HG03521 (cell line): ENCODE data around the gene OR52A5.

Experiments used
- ATAC-seq: cut with Tn5 transposase; IDR thresholded peaks from one replicate; pipeline ENCODE4 v1.9.1; 2021; ENCODE audit warnings: mild to moderate bottlenecking, moderate library complexity; ENCODE audit not compliant: unreplicated experiment

The OR52A5 gene

GRCh38 chr11:5117588-5117987 is 20.6 kb downstream of the OR52A5 start:
- ATAC-seq: no peak

- ATAC-seq: no peak
These were observed 22.8 kb downstream of the OR52A5 start for GRCh38 chr11:5115339-5115738.

- ATAC-seq: no peak
These were observed 30.9 kb downstream of the OR52A5 start for GRCh38 chr11:5107285-5107684.

GRCh38 chr11:5103066-5103465 is 35.1 kb downstream of the OR52A5 start:
- no peak for ATAC-seq

GRCh38 chr11:5102246-5102645 is 35.9 kb downstream of the OR52A5 start:
- no peak for ATAC-seq

- no peak for ATAC-seq
These were observed 42.1 kb downstream of the OR52A5 start for GRCh38 chr11:5096011-5096410.

- no peak for ATAC-seq
These were observed 45.2 kb downstream of the OR52A5 start for GRCh38 chr11:5092821-5093585.

- ATAC-seq: no peak
These were observed 47.5 kb downstream of the OR52A5 start for GRCh38 chr11:5090668-5091067.

- ATAC-seq: no peak
These were observed 49.6 kb downstream of the OR52A5 start for GRCh38 chr11:5088556-5088955.

GRCh38 chr11:5083602-5084001 is 54.6 kb downstream of the OR52A5 start:
- ATAC-seq: no peak

GRCh38 chr11:5081405-5081804 is 56.8 kb downstream of the OR52A5 start:
- no peak for ATAC-seq
